IPS-18c (cell line): ENCODE results near the gene PTGES2.
"Not testable (repeated sequence)": the region's sequence is repeated elsewhere in the genome, so short reads cannot be mapped to it uniquely, and the experiment has no call there.

ENCODE experiments used
- H3K4me3 ChIP-seq: 2 replicates; pipeline ENCODE4 v1.7.0; 2013; ENCODE audit warnings: low read depth, mild to moderate bottlenecking, low read length, moderate library complexity; ENCODE audit not compliant: insufficient read depth
- H3K9me3 ChIP-seq: one replicate; pipeline ENCODE4 v1.6.1; 2013; ENCODE audit warnings: mild to moderate bottlenecking, low read length, moderate library complexity; ENCODE audit not compliant: control insufficient read depth, insufficient read depth

Gene PTGES2

DNA sequence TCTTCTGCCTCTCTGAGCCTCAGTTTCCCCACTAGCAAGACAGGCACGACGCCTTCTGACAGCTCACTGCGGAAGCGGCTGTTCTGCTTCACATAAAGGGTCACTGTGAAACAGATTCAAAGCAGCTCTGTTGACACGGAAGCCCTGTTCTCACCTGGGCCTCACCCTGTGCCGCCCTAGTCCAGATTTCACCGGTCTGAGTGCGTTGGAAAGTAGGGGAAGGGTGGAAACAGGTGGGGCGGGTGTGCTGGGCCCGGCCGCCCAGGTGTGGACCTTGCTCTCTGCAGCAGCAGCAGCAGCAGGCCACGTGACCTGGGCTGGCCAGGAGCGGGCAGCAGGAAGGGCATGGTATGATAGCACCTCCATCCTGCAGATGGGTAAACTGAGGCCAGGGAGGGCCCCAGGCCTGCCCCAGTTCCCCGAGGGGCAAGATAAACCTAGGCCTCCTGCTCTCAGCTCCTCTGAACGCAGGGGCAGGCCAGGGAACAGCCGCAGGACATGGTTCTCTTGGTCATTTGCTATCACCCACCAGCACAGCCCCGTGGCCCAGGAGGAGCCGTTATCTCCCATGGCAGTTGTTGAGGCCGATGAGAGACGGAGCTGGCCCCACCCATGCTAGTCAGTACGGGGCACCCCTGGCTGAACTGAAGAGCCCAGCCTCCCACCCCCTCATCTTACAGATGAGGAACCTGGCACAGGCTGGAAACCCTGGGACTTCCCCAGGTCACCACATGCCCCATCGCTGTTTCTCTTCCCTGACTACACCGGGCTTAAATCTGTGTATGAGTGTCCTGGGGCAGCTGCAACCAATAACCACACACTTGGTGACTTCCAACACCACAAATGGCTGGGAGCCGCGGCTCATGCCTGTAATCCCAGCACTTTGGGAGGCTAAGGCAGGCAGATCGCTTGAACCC is 12.1 kb downstream of the PTGES2 start:
- H3K4me3 ChIP-seq: no peak overlapping the region
- no peaks in the 10 kb centered on the region for H3K9me3 ChIP-seq

- no peaks in the 10 kb centered on the region for H3K9me3 ChIP-seq
- H3K4me3 ChIP-seq: no peak overlapping the region
Observed at GRCh38 chr9:128114326-128115186, 13.0 kb downstream of the PTGES2 start.

DNA sequence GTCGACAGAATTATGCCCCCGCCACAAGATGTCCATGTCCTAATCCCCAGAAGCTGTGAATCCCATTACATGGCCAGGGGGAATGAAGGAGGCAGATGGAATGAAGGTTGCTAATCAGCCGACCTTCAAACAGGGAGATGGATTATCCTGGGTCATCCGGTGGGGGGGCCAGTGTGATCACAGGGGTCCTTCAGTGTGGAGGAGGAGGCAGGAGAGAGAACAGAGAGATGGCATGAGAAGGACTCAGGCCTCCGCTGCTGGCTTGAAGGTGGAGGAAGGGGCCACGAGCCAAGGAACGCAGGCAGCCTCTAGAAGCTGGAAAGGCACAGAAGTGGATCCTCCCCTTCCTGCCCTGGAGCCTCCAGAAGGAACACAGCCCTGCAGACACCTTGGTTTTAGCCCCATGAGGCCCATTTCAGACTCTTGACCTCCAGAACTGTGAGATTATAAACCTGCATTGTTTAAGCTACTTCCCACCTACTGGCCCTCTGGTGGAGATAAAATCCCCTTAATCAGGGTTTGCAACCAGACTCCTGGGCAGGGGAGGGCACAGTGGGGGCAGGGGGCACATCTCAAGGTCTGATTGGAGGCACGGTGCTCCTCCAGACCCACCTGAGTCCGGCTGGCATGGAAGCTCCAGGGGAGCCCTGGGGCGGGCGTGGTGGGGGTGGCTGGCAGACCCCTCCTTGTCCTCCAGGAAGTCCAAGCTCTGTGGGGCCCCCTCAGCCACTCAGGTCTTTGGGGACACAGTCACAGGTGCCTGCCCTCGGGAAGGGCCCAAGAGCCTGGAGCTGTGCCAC is 13.8 kb downstream of the PTGES2 start:
- H3K9me3 ChIP-seq: no peaks in the 10 kb centered on the region
- H3K4me3 ChIP-seq: no peak overlapping the region

GRCh38 chr9:128111726-128112125 is 15.8 kb downstream of the PTGES2 start:
- not testable (repeated sequence) for H3K9me3 ChIP-seq, H3K4me3 ChIP-seq

DNA sequence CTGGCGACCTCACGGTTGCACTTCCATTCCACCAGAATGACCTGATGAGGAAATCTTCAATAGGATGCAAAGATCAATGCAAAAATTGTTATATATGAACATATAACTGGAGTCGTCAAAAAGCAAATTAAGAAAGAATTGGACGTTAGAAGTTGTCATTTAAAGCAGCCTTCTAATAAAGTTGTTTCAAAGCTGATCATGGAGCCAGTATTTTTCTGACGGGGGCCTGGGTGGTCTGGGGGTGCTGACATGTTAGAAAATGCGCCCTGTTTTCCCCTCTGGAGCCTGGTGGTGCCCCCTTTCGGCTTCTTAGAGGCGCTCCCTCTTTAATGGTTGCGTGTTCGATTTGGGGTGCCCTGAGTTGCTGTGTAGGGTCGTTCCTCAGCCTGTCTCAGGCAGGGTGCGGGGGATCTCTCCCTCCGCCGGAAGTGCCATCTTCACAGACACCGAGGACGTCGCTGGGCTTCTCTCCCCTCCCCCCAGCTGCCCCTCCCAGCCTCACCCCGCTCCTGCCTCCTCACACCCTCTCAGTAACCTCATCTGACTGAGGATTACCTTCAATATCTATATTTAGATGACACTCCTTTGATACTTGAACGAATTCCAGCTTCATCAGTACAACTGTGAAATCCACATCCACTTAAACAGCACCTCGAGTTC is 18.3 kb downstream of the PTGES2 start:
- H3K4me3 ChIP-seq: no peak overlapping the region

GRCh38 chr9:128108269-128109049 is 19.1 kb downstream of the PTGES2 start:
- no peaks in the 10 kb centered on the region for H3K9me3 ChIP-seq
- H3K4me3 ChIP-seq: no peak overlapping the region

More for the DNA sequence above, 18.3 kb downstream of the PTGES2 start:
- no peaks in the 10 kb centered on the region for H3K9me3 ChIP-seq

GRCh38 chr9:128107468-128108268 is 19.9 kb downstream of the PTGES2 start:
- no peak overlapping the region for H3K4me3 ChIP-seq
- H3K9me3 ChIP-seq: no peaks in the 10 kb centered on the region

DNA sequence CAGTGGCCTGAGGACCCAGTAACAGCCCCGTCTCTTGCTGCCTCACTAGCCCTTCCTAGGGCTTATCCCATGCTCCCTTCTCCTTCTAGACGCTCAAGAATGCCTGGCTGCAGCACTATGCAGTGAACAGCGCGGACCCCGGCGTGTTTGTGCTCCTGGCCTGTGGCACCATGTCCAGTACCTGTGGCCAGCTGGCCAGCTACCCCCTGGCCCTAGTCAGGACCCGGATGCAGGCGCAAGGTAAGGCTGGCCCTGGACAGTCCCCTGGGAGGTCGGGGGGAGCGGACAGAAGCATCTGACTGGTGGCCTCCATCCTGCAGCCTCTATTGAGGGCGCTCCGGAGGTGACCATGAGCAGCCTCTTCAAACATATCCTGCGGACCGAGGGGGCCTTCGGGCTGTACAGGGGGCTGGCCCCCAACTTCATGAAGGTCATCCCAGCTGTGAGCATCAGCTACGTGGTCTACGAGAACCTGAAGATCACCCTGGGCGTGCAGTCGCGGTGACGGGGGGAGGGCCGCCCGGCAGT is 20.5 kb downstream of the PTGES2 start:
- H3K9me3 ChIP-seq: no peaks in the 10 kb centered on the region
- no peak overlapping the region for H3K4me3 ChIP-seq

- H3K9me3 ChIP-seq: no peaks in the 10 kb centered on the region
- H3K4me3 ChIP-seq: no peak overlapping the region
Observed at GRCh38 chr9:128106181-128106939, 21.2 kb downstream of the PTGES2 start.

- H3K9me3 ChIP-seq: no peaks in the 10 kb centered on the region
- H3K4me3 ChIP-seq: no peak overlapping the region
Observed at GRCh38 chr9:128105538-128106175, 21.9 kb downstream of the PTGES2 start.

- Histone ChIP-seq H3K9me3 (no peaks in the 10 kb centered on the region), H3K4me3 (no peak overlapping the region)
Observed at GRCh38 chr9:128104171-128104618, 23.3 kb downstream of the PTGES2 start.

GRCh38 chr9:128103589-128103962 is 24.0 kb downstream of the PTGES2 start:
- Histone ChIP-seq H3K9me3 (no peaks in the 10 kb centered on the region), H3K4me3 (no peak overlapping the region)

- H3K9me3 ChIP-seq: no peaks in the 10 kb centered on the region
- H3K4me3 ChIP-seq: no peak overlapping the region
Observed at GRCh38 chr9:128102861-128103588, 24.5 kb downstream of the PTGES2 start.

GRCh38 chr9:128102196-128102595 is 25.3 kb downstream of the PTGES2 start:
- Histone ChIP-seq H3K4me3 (no peak overlapping the region), H3K9me3 (no peaks in the 10 kb centered on the region)
